ENCODE data around the gene ABLIM2.

ABLIM2 gene

GRCh38 chr4:8102831-8103230 is 55.8 kb downstream of the ABLIM2 start:
- Histone ChIP-seq H3K4me1 (ENCODE audit: control insufficient read depth, insufficient read depth, low read length, unreplicated experiment) (peaks cover 18% of the 10 kb centered on the region), H2AFZ (ENCODE audit: low read length, unreplicated experiment) (no peak overlapping the region), H3K79me2 (ENCODE audit: control insufficient read depth, insufficient read depth, low read length, unreplicated experiment) (no peaks in the 10 kb centered on the region), H3K4me3 (ENCODE audit: low read depth, low read length) (no peak overlapping the region), H3K36me3 (ENCODE audit: insufficient read depth, low read length) (no peaks in the 10 kb centered on the region), H3K27ac (ENCODE audit: low read depth, low read length) (no peak overlapping the region), H3K27me3 (ENCODE audit: insufficient read depth, low read length) (peaks cover 55% of the 10 kb centered on the region)

- H3K4me1 ChIP-seq (ENCODE audit: control insufficient read depth, insufficient read depth, low read length, unreplicated experiment): peaks cover 18% of the 10 kb centered on the region
- H3K4me3 ChIP-seq (ENCODE audit: low read depth, low read length): no peak overlapping the region
- peaks cover 47% of the 10 kb centered on the region for H3K27me3 ChIP-seq (ENCODE audit: insufficient read depth, low read length)
- no peaks in the 10 kb centered on the region for H3K36me3 ChIP-seq (ENCODE audit: insufficient read depth, low read length)
- no peaks in the 10 kb centered on the region for H3K79me2 ChIP-seq (ENCODE audit: control insufficient read depth, insufficient read depth, low read length, unreplicated experiment)
- no peak overlapping the region for H2AFZ ChIP-seq (ENCODE audit: low read length, unreplicated experiment)
- H3K27ac ChIP-seq (ENCODE audit: low read depth, low read length): no peak overlapping the region
These were observed 56.6 kb downstream of the ABLIM2 start for GRCh38 chr4:8102076-8102355.

- Histone ChIP-seq H3K27ac (ENCODE audit: low read depth, low read length) (no peak overlapping the region), H3K27me3 (ENCODE audit: insufficient read depth, low read length) (peaks cover 42% of the 10 kb centered on the region), H2AFZ (ENCODE audit: low read length, unreplicated experiment) (no peak overlapping the region), H3K4me3 (ENCODE audit: low read depth, low read length) (no peak overlapping the region), H3K36me3 (ENCODE audit: insufficient read depth, low read length) (no peaks in the 10 kb centered on the region), H3K4me1 (ENCODE audit: control insufficient read depth, insufficient read depth, low read length, unreplicated experiment) (peaks cover 18% of the 10 kb centered on the region), H3K79me2 (ENCODE audit: control insufficient read depth, insufficient read depth, low read length, unreplicated experiment) (no peaks in the 10 kb centered on the region)
These were observed 57.2 kb downstream of the ABLIM2 start for GRCh38 chr4:8101213-8102075.

- Histone ChIP-seq H3K4me3 (ENCODE audit: low read depth, low read length) (no peak overlapping the region), H3K36me3 (ENCODE audit: insufficient read depth, low read length) (no peaks in the 10 kb centered on the region), H3K79me2 (ENCODE audit: control insufficient read depth, insufficient read depth, low read length, unreplicated experiment) (no peaks in the 10 kb centered on the region), H3K27ac (ENCODE audit: low read depth, low read length) (no peak overlapping the region), H3K27me3 (ENCODE audit: insufficient read depth, low read length) (peaks cover 28% of the 10 kb centered on the region), H3K4me1 (ENCODE audit: control insufficient read depth, insufficient read depth, low read length, unreplicated experiment) (peaks cover 18% of the 10 kb centered on the region), H2AFZ (ENCODE audit: low read length, unreplicated experiment) (no peak overlapping the region)
These were observed 58.6 kb downstream of the ABLIM2 start for GRCh38 chr4:8099981-8100464.

GRCh38 chr4:8098506-8098905 is 60.1 kb downstream of the ABLIM2 start:
- H3K79me2 ChIP-seq (ENCODE audit: control insufficient read depth, insufficient read depth, low read length, unreplicated experiment): no peaks in the 10 kb centered on the region
- no peak overlapping the region for H2AFZ ChIP-seq (ENCODE audit: low read length, unreplicated experiment)
- H3K4me3 ChIP-seq (ENCODE audit: low read depth, low read length): no peak overlapping the region
- H3K36me3 ChIP-seq (ENCODE audit: insufficient read depth, low read length): no peaks in the 10 kb centered on the region
- no peak overlapping the region for H3K27ac ChIP-seq (ENCODE audit: low read depth, low read length)
- H3K27me3 ChIP-seq (ENCODE audit: insufficient read depth, low read length): peaks cover 13% of the 10 kb centered on the region; the same call in 1 of the 2 replicates
- H3K4me1 ChIP-seq (ENCODE audit: control insufficient read depth, insufficient read depth, low read length, unreplicated experiment): peaks cover 18% of the 10 kb centered on the region

- Histone ChIP-seq H3K27me3 (ENCODE audit: insufficient read depth, low read length) (peaks cover 10% of the 10 kb centered on the region; the same call in 1 of the 2 replicates), H3K27ac (ENCODE audit: low read depth, low read length) (no peak overlapping the region), H3K79me2 (ENCODE audit: control insufficient read depth, insufficient read depth, low read length, unreplicated experiment) (no peaks in the 10 kb centered on the region), H3K4me1 (ENCODE audit: control insufficient read depth, insufficient read depth, low read length, unreplicated experiment) (peaks cover 18% of the 10 kb centered on the region), H3K4me3 (ENCODE audit: low read depth, low read length) (no peak overlapping the region), H2AFZ (ENCODE audit: low read length, unreplicated experiment) (no peak overlapping the region), H3K36me3 (ENCODE audit: insufficient read depth, low read length) (no peaks in the 10 kb centered on the region)
These were observed 60.8 kb downstream of the ABLIM2 start for GRCh38 chr4:8097721-8098345.

- H2AFZ ChIP-seq (ENCODE audit: low read length, unreplicated experiment): no peak overlapping the region
- H3K4me1 ChIP-seq (ENCODE audit: control insufficient read depth, insufficient read depth, low read length, unreplicated experiment): peaks cover 18% of the 10 kb centered on the region
- no peaks in the 10 kb centered on the region for H3K36me3 ChIP-seq (ENCODE audit: insufficient read depth, low read length)
- no peaks in the 10 kb centered on the region for H3K79me2 ChIP-seq (ENCODE audit: control insufficient read depth, insufficient read depth, low read length, unreplicated experiment)
- H3K27me3 ChIP-seq (ENCODE audit: insufficient read depth, low read length): peaks cover 3% of the 10 kb centered on the region; the same call in 1 of the 2 replicates
- H3K4me3 ChIP-seq (ENCODE audit: low read depth, low read length): no peak overlapping the region
- H3K27ac ChIP-seq (ENCODE audit: low read depth, low read length): no peak overlapping the region
These were observed 61.5 kb downstream of the ABLIM2 start for GRCh38 chr4:8097141-8097541.

GRCh38 chr4:8096690-8097061 is 61.9 kb downstream of the ABLIM2 start:
- Histone ChIP-seq H3K27me3 (ENCODE audit: insufficient read depth, low read length) (no peaks in the 10 kb centered on the region), H3K27ac (ENCODE audit: low read depth, low read length) (no peak overlapping the region), H3K4me1 (ENCODE audit: control insufficient read depth, insufficient read depth, low read length, unreplicated experiment) (peaks cover 18% of the 10 kb centered on the region)

GRCh38 chr4:8095956-8096689 is 62.5 kb downstream of the ABLIM2 start:
- no peaks in the 10 kb centered on the region for H3K79me2 ChIP-seq (ENCODE audit: control insufficient read depth, insufficient read depth, low read length, unreplicated experiment)
- H3K4me3 ChIP-seq (ENCODE audit: low read depth, low read length): no peak overlapping the region
- no peaks in the 10 kb centered on the region for H3K36me3 ChIP-seq (ENCODE audit: insufficient read depth, low read length)
- H3K4me1 ChIP-seq (ENCODE audit: control insufficient read depth, insufficient read depth, low read length, unreplicated experiment): peaks cover 14% of the 10 kb centered on the region
- no peak overlapping the region for H2AFZ ChIP-seq (ENCODE audit: low read length, unreplicated experiment)
- H3K27ac ChIP-seq (ENCODE audit: low read depth, low read length): no peak overlapping the region
- no peaks in the 10 kb centered on the region for H3K27me3 ChIP-seq (ENCODE audit: insufficient read depth, low read length)

More at GRCh38 chr4:8096690-8097061, 61.9 kb downstream of the ABLIM2 start:
- H3K36me3 ChIP-seq (ENCODE audit: insufficient read depth, low read length): no peaks in the 10 kb centered on the region
- H2AFZ ChIP-seq (ENCODE audit: low read length, unreplicated experiment): no peak overlapping the region
- H3K79me2 ChIP-seq (ENCODE audit: control insufficient read depth, insufficient read depth, low read length, unreplicated experiment): no peaks in the 10 kb centered on the region
- no peak overlapping the region for H3K4me3 ChIP-seq (ENCODE audit: low read depth, low read length)

- no peaks in the 10 kb centered on the region for H3K4me1 ChIP-seq (ENCODE audit: control insufficient read depth, insufficient read depth, low read length, unreplicated experiment)
- no peak overlapping the region for H2AFZ ChIP-seq (ENCODE audit: low read length, unreplicated experiment)
- H3K36me3 ChIP-seq (ENCODE audit: insufficient read depth, low read length): no peaks in the 10 kb centered on the region
- no peaks in the 10 kb centered on the region for H3K79me2 ChIP-seq (ENCODE audit: control insufficient read depth, insufficient read depth, low read length, unreplicated experiment)
- no peak overlapping the region for H3K27ac ChIP-seq (ENCODE audit: low read depth, low read length)
- no peak overlapping the region for H3K4me3 ChIP-seq (ENCODE audit: low read depth, low read length)
- no peaks in the 10 kb centered on the region for H3K27me3 ChIP-seq (ENCODE audit: insufficient read depth, low read length)
These were observed 64.9 kb downstream of the ABLIM2 start for GRCh38 chr4:8093587-8094274.

All from ACC112 (cell line).